ENCODE results near the gene HSF2. TPM values are rescaled to one million over a fixed set of nuclear protein-coding genes. Genes with fewer than 3 reads are reported as not detected.

HSF2 gene
- total and polyA plus RNA-seq, 9 donors = 14.0 to 28.1 (median 17.3) TPM

DNA sequence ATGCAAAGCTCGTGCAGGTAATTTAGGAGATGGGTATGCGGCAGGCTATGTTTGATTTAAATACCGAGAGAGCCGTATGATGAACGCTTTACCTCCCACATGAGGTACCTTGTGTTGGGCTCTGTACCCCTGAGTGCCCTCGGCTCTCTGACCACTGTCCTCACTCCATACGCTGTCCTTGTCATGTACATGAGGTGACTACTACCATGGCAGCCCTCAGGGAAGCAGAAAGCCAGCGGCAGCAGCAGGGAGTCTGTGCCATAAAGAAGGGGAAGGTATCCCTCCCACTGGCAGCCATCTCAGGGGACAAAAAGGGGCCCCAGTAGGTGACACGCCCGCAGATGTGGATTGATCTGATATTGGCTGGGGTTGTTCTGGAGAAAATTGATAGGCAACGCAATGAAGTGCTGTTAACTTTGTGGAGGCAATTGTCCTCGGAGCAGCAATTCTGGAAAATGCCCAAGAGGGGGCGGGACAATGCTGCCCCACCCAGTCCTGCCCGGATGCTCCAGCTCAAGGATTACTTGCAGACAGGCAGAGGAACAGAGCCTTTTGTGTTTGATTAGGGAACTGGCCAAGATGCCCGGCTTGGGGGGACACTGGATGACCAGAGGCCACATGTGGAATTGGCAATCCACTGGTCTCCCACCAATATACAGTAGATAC is 38.0 kb upstream of the HSF2 start:
- Histone ChIP-seq H3K27me3 (no peaks in the 10 kb centered on the region), H3K4me1 (ENCODE audit: insufficient read depth) (no peaks in the 10 kb centered on the region), H3K9me3 (no peaks in the 10 kb centered on the region), H3K36me3 (no peaks in the 10 kb centered on the region), H3K4me3 (no peak overlapping the region), H3K27ac (no peak overlapping the region)
- intact Hi-C loops (cut with DNase I) = no loop called here
- no peak for DNase-seq
- WGBS, 3 donors = 86 to 89% (median 88%) methylated on average over 15 of the region's 15 CpGs
- TF ChIP-seq, protein P1, sequence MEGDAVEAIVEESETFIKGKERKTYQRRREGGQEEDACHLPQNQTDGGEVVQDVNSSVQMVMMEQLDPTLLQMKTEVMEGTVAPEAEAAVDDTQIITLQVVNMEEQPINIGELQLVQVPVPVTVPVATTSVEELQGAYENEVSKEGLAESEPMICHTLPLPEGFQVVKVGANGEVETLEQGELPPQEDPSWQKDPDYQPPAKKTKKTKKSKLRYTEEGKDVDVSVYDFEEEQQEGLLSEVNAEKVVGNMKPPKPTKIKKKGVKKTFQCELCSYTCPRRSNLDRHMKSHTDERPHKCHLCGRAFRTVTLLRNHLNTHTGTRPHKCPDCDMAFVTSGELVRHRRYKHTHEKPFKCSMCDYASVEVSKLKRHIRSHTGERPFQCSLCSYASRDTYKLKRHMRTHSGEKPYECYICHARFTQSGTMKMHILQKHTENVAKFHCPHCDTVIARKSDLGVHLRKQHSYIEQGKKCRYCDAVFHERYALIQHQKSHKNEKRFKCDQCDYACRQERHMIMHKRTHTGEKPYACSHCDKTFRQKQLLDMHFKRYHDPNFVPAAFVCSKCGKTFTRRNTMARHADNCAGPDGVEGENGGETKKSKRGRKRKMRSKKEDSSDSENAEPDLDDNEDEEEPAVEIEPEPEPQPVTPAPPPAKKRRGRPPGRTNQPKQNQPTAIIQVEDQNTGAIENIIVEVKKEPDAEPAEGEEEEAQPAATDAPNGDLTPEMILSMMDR (IDR thresholded peaks at IDR 0.05) = no peak
- no peak for TF ChIP-seq POLR2A (IDR thresholded peaks at IDR 0.05)
- TF ChIP-seq EP300 (IDR thresholded peaks at IDR 0.05) = no peak

DNA sequence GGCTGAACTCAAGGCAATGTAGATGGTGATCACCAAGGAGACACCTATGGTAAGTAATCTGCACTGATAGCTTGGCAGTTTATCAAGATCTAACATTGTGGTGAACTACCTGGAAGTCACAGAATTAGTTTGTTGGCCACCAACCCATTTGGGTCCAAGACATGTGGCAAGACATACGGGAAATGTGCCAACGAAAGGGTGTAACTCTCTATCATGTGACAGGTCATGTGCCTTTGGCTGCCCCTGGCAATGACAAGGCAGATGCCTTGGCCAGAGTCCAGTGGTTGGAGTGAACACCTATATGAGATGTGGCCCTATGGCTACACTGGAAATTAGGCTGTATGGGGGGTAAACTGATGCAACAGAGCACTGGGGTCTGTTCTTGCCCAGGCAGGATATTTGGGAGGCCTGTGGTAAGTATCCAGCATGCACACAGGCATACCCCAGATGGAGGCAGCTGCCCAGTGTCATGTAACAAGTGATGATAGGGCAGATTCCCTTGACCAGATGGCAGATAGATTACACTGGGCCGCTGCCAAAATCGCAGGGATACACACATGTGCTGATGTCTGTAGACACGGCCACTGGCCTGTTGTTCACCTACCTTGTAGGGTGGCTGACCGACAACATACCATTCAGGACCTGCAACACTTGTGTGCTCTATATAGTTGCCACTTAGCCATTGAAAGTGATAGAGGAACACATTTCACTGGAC is 35.5 kb upstream of the HSF2 start:
- Histone ChIP-seq H3K27me3 (no peaks in the 10 kb centered on the region), H3K4me3 (no peak overlapping the region), H3K4me1 (ENCODE audit: insufficient read depth) (no peaks in the 10 kb centered on the region), H3K36me3 (no peaks in the 10 kb centered on the region), H3K27ac (no peak overlapping the region), H3K9me3 (no peaks in the 10 kb centered on the region)
- DNase-seq = no peak
- intact Hi-C loops (cut with DNase I) = no loop called here
- WGBS, 3 donors = 86 to 91% (median 87%) methylated on average over 6 of the region's 6 CpGs
- TF ChIP-seq EP300 (IDR thresholded peaks at IDR 0.05) = no peak
- TF ChIP-seq, protein P1 (IDR thresholded peaks at IDR 0.05) = no peak
- TF ChIP-seq POLR2A (IDR thresholded peaks at IDR 0.05) = no peak

DNA sequence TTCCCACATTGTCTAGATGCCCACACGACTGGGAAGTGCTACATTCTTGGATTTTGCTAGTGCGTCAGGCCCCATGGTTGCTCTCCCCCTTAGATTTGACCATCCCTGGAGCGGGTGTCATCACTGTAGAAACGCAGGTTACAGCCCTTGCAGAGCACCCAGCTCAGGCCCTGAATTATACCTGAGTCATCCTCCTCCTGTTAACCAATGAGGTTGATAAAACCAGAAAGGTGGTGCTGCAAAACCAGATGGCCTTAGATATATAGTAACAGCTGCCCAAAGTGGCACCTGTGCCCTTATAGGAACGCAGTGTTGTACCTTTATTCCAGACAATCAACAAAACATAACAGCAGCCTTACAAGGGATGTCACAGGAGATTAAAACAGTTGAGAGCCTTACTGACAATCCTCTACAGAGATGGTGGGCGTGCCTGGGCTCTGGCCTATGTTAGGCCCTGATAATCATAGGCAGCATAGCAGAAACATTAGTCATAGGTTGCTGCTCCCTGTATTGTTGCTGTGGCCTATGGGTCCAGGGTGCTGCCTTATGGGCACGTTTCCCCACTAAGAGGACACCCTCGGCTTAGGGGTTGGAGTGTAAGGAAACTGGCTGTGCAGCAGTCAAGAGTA is 33.6 kb upstream of the HSF2 start:
- WGBS, 3 donors = 89 to 90% (median 89%) methylated on average over 8 of the region's 8 CpGs
- Histone ChIP-seq H3K9me3 (no peaks in the 10 kb centered on the region), H3K4me1 (ENCODE audit: insufficient read depth) (no peaks in the 10 kb centered on the region), H3K36me3 (no peaks in the 10 kb centered on the region), H3K27me3 (no peaks in the 10 kb centered on the region), H3K27ac (no peak overlapping the region), H3K4me3 (no peak overlapping the region)
- intact Hi-C loops (cut with DNase I) = no loop called here
- DNase-seq = no peak
- TF ChIP-seq, protein P1 (IDR thresholded peaks at IDR 0.05) = no peak
- TF ChIP-seq EP300 (IDR thresholded peaks at IDR 0.05) (no peak), POLR2A (IDR thresholded peaks at IDR 0.05) (no peak)

DNA sequence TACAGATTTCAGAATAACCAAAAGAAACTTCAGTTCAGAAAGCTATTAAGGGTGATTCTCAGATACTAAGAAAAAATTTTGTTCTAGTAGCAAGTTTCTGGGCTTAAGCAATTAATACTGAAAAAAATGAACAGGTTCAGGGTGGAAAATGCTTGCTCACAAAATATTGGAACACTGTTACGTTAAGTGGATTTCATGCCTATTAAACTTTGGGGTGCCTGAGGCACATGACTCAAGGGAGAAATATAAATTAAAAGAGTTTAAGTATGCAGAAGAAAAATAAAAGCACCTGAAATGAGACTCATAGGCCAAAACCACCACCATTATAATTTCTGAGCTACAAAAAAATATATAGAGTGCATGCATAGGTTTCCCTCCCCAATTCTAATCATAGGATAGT is 32.3 kb upstream of the HSF2 start:
- 80 to 93% (median 91%) methylated on average over 1 of the region's 1 CpG for WGBS, 3 donors
- Histone ChIP-seq H3K4me3 (no peak overlapping the region), H3K27me3 (no peaks in the 10 kb centered on the region), H3K4me1 (ENCODE audit: insufficient read depth) (no peaks in the 10 kb centered on the region), H3K27ac (no peak overlapping the region), H3K36me3 (no peaks in the 10 kb centered on the region), H3K9me3 (no peaks in the 10 kb centered on the region)
- DNase-seq = no peak
- intact Hi-C loops (cut with DNase I) = no loop called here
- TF ChIP-seq POLR2A (IDR thresholded peaks at IDR 0.05) = no peak
- no peak for TF ChIP-seq EP300 (IDR thresholded peaks at IDR 0.05)
- TF ChIP-seq, protein P1 (IDR thresholded peaks at IDR 0.05) = no peak

Measured in ovary (tissue), 9 donors.